ENCODE measurements around the gene SNX22. TPM values are rescaled to one million over a fixed set of nuclear protein-coding genes. Genes with fewer than 3 reads are reported as not detected.

Gene SNX22
- total RNA-seq, 1 experiment from 2014 or later = 24.7 TPM

DNA sequence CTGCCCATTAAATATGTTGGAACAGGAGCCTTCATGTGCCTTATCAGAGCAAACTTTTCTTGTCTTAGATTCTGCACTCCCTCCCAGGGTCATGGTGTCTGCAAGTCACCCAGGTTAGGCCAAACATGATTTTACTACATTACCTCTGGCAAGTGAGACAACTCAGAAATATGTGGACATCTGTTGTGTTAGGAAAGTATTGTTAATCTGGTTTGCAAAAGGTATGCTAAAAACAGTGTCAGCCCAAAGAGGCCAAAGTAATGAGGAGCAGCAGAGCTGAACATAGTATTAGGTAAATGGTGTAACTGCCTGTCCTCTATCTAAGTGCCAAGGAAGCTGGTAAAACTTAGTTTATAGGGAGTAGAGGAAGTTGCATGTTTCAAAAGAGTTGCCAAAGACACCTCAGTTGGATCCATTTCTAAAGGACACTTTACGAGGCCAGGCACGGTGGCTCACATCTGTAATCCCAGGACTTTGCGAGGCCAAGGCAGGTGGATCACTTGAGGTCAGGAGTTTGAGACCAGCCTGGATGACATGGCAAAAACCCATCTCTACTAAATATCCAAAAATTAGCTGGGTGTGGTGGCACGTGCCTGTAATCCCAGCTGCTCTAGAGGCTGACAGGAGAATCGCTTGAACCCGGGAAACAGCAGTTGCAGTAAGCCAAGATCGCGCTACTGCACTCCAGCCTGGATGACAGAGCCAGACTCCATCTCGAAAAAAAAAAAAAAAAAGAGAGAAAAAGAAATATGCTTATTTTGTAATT, 33.8 kb downstream of the SNX22 start:
- no peak for DNase-seq (ENCODE audit: low spot score)
- in situ Hi-C loops (cut with HindIII; ENCODE audit: low sequenced_read_pairs) = no loop called here

DNA sequence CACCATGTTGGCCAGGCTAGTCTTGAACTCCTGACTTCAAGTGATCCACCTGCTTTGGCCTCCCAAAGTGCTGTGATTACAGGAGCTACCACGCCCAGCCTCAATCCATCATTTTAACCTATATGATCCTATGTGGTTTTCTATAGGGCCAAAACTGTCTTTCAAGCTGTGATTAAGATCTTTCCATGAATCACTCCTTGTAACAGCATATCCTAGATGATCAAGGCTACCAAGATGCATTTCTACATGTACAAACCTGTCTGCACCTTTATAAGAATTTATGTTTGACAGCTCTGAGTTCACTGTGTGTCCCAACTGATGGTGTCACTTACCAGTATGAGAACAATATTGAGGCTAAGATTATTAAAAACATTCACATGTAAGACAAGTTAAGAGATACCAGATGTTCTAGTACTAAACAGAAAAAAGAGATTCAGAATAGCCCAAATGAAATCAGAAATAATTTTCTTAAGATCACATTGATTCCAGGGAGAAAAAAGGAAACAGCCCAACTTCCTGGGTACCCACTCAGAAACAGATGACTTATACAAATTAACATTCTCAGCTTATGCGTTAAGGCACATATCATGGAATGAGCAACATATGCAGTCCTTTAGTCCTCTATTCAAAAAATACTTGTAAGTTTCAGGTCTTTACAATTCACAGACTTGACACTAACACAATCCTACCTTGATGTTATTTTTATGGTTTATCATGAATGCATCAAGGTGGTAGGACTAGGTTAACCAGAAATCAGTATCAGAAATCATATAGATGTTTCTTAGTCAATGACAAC, 36.1 kb downstream of the SNX22 start:
- no peak for DNase-seq (ENCODE audit: low spot score)
- in situ Hi-C loops (cut with HindIII; ENCODE audit: low sequenced_read_pairs) = no loop called here

DNA sequence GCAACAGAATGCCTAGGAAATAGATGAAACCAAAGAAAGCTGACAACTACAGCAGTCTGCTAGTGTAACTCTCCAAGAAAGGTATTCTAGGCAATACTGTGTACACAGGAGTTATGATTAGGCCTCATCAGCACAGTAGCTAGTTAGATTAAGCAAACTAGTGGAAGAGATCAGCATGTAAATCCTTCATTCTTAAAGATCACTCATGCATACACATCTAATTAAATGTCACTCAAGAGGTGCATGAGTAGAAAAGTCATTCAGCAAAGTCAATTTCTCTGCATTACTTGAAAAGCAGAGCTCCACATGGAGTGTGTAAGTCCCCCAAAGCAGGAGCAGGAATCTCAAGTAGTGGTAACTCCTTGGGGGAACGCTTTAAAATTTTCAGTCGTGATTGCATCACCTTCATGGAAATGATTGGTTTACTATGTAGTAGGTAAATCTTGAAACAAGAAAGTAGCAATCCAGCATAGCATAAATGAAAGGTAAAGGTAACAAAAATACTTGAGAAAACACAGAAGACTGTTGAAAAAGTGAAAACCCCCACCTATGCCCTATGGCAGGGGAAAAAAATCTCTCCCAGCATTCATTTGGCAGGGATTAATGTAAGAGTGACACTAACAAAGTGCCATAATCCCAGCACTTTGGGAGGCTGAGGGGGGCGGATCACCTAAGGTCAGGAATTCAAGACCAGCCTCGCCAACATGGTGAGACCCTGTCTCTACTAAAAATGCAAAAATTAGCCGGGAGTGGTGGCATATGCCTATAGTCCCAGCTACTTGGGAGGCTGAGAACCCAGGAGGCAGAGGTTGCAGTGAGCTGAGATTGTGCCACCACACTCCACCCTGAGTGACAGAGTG, 40.7 kb downstream of the SNX22 start:
- no peak for DNase-seq (ENCODE audit: low spot score)
- in situ Hi-C loops (cut with HindIII; ENCODE audit: low sequenced_read_pairs) = no loop called here

DNA sequence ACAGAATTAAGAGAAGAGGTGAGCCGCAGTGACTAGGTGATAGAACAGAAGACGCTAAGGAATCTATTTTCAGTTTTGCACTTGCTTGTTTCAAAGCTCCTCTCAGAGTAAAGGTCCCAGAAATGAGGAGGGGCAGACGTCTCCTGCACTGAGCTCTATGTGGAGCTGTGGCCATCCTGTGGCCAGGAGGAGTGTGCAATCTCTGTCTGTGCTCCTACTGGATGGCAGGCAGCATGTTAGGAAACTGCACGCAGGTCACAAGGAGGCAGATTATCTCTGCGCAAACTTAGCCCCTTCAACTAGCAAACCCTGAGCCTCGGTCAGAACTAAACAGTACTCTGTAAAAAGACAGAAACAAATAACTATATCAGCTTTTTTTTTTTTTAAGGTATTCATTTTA, 42.4 kb downstream of the SNX22 start:
- in situ Hi-C loops (cut with HindIII; ENCODE audit: low sequenced_read_pairs) = no loop called here
- DNase-seq (ENCODE audit: low spot score) = no peak

DNA sequence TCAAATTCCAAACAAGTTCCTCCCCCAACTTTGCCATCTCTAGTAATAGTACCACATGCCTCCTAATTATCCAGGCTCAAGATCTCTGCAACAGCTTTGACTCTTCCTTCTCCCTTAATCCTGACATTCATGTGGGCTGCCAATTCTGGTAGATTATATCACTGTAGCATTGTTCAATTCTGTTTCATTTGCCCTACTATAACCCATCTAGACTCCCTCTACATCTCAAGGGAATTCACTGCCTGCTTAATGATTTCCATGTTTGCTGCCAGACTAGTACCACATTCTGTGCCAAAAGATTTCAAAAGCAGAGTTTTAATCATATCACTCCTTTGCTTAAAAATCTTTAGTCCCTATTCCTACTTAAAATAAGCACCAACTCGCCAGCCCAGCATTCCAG, 45.9 kb downstream of the SNX22 start:
- in situ Hi-C loops (cut with HindIII; ENCODE audit: low sequenced_read_pairs) = no loop called here
- no peak for DNase-seq (ENCODE audit: low spot score)

DNA sequence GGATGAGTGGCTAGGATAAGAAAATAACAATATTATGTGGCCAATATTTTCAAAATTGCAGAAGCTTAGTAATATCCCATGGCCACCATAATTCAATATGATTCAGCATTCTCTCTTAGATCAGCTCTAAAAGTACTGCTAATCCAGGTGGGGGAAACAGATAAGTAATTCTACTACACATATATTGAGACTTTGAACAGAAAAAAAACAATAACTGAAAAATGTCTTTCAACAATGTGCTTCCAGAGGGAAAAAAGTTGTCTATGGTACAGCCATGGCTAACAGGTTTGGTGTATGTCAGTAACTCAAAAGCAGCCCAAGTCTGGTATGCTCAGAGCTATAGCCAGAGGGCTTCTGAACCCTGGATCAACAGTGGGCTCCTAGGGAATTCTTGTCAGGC, 53.7 kb downstream of the SNX22 start:
- in situ Hi-C loops (cut with HindIII; ENCODE audit: low sequenced_read_pairs) = no loop called here
- no peak for DNase-seq (ENCODE audit: low spot score)

Other genes with a start within 250 kb of the SNX22 start
- 24.4 and 26.9 TPM in 2 replicates for gene DAPK2, start 105.2 kb upstream of the SNX22 start, total RNA-seq (2014; rRNA removed; shearing (Covaris generic))
- gene CIAO2A, start 57.9 kb upstream of the SNX22 start, total RNA-seq (2014; rRNA removed; shearing (Covaris generic)) = 233 and 242 TPM in 2 replicates
- 125 and 136 TPM in 2 replicates for gene SNX1, start 55.7 kb upstream of the SNX22 start, total RNA-seq (2014; rRNA removed; shearing (Covaris generic))
- gene PPIB, start 11.3 kb downstream of the SNX22 start, total RNA-seq (2014; rRNA removed; shearing (Covaris generic)) = 580 and 591 TPM in 2 replicates
- gene CSNK1G1, start 204.4 kb downstream of the SNX22 start, total RNA-seq (2014; rRNA removed; shearing (Covaris generic)) = 11.6 and 15.7 TPM in 2 replicates
- gene PCLAF, start 229.7 kb downstream of the SNX22 start, total RNA-seq (2014; rRNA removed; shearing (Covaris generic)) = 50.8 and 138 TPM in 2 replicates
- gene TRIP4, start 236.1 kb downstream of the SNX22 start, total RNA-seq (2014; rRNA removed; shearing (Covaris generic)) = 23.6 and 25.7 TPM in 2 replicates

All from G401 (cell line).